Measurements from ENCODE around the gene UGT1A9.
"Not testable (repeated sequence)": the region's sequence is repeated elsewhere in the genome, so short reads cannot be mapped to it uniquely, and the experiment has no call there.

DNA sequence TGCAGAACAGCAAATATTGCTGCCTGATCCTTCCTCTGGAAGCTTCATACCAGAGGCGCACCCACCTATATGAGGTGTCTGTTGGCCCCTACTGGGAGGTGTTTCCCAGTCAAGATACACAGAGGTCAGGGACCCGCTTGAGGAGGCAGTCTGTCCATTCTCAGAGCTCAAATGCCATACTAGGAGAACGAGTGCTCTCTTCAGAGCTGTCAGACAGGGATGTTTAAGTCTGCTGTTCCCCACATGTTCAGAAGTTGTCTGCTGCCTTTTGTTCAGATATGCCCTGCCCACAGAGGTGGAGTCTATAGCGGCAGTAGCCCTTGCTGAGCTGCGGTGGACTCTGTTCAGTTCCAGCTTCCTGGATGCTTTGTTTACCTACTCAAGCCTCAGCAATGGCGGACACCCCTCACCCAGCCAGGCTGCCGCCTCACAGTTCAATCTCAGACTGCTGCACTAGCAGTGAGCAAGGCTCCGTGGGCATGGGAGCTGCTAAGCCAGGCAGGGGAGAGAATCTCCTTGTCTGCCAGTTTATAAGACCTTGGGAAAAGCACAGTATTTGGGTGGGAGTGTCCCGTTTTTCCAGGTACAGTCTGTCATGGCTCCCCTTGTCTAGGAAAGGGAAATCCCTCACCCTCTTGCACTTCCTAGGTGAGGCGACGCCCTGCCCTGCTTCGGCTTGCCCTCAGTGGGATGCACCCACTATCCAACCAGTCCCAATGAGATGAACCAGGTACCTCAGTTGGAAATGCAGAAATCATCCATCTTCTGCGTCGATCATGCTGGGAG is 65.4 kb downstream of the UGT1A9 start:
- TF ChIP-seq, protein P1, sequence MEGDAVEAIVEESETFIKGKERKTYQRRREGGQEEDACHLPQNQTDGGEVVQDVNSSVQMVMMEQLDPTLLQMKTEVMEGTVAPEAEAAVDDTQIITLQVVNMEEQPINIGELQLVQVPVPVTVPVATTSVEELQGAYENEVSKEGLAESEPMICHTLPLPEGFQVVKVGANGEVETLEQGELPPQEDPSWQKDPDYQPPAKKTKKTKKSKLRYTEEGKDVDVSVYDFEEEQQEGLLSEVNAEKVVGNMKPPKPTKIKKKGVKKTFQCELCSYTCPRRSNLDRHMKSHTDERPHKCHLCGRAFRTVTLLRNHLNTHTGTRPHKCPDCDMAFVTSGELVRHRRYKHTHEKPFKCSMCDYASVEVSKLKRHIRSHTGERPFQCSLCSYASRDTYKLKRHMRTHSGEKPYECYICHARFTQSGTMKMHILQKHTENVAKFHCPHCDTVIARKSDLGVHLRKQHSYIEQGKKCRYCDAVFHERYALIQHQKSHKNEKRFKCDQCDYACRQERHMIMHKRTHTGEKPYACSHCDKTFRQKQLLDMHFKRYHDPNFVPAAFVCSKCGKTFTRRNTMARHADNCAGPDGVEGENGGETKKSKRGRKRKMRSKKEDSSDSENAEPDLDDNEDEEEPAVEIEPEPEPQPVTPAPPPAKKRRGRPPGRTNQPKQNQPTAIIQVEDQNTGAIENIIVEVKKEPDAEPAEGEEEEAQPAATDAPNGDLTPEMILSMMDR (IDR thresholded peaks at IDR 0.05) = not testable (repeated sequence)
- not testable (repeated sequence) for TF ChIP-seq POLR2A (IDR thresholded peaks at IDR 0.05)

All from thyroid gland (tissue), 4 donors.